Measurements from ENCODE around the gene PUM2.

DNA sequence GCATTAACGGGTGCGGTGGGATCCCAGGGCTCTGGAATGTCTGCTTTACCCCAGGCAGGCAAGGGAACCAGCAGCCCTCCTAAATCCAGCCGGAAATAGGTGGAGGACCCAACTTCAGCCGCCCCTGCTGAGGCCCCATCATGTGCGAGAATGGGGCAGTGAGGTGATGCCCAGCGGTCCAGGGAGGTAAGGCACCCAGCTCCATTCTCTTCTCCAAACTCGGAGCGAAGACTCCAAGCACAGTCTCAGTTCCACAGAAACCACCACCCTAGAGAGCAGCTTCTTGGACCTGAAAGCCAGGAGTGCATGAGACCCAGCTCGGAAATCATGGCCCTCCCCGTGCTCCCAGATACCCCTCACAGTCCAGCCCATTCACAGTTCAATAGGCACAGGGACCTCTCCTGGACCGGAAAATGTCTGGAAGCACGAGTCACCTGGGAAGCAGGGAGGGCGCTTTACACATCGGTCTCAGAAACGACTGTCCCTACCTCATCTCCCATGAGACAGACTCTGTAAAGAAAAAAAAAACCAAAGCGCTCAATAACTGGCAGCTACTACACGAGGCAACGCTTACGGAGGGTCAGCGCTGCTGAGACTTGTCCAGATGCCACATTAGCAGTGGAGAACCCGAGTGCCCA lies 127.8 kb downstream of the PUM2 start:
- no peak for TF ChIP-seq POLR2A (IDR thresholded peaks at IDR 0.05; ENCODE audit: low read length)
- TF ChIP-seq GATA1 (IDR thresholded peaks at IDR 0.05; ENCODE audit: low read depth, low read length): no peak

Data from erythroblast (primary cell).